ENCODE data around the gene HBS1L.

DNA sequence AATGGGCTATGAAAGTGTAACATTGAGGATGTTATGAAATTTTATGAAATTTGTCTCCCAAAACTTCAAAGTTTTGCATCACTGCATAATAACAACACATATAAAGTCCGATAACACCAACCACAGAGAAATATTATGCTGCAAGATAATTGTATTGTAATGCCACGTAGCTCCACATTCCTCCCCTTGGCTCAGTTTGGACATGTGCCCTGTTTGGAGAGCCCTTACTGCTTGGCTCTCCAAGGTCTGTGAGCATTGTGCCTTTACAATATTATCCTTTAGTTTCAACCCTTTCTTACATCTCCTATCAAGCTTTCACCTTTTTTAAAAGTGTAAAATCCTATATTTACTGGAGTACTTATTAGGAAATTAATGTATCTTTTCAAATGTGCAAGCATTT lies 10.8 kb downstream of the HBS1L start:
- TF ChIP-seq, protein P1, sequence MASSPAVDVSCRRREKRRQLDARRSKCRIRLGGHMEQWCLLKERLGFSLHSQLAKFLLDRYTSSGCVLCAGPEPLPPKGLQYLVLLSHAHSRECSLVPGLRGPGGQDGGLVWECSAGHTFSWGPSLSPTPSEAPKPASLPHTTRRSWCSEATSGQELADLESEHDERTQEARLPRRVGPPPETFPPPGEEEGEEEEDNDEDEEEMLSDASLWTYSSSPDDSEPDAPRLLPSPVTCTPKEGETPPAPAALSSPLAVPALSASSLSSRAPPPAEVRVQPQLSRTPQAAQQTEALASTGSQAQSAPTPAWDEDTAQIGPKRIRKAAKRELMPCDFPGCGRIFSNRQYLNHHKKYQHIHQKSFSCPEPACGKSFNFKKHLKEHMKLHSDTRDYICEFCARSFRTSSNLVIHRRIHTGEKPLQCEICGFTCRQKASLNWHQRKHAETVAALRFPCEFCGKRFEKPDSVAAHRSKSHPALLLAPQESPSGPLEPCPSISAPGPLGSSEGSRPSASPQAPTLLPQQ (tag by site-specific recombination; IDR thresholded peaks at IDR 0.05) = no peak
- TF ChIP-seq, protein P2, sequence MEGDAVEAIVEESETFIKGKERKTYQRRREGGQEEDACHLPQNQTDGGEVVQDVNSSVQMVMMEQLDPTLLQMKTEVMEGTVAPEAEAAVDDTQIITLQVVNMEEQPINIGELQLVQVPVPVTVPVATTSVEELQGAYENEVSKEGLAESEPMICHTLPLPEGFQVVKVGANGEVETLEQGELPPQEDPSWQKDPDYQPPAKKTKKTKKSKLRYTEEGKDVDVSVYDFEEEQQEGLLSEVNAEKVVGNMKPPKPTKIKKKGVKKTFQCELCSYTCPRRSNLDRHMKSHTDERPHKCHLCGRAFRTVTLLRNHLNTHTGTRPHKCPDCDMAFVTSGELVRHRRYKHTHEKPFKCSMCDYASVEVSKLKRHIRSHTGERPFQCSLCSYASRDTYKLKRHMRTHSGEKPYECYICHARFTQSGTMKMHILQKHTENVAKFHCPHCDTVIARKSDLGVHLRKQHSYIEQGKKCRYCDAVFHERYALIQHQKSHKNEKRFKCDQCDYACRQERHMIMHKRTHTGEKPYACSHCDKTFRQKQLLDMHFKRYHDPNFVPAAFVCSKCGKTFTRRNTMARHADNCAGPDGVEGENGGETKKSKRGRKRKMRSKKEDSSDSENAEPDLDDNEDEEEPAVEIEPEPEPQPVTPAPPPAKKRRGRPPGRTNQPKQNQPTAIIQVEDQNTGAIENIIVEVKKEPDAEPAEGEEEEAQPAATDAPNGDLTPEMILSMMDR (tag by site-specific recombination; IDR thresholded peaks at IDR 0.05) = no peak
- no peak for TF ChIP-seq ZNF121 (tag by site-specific recombination; IDR thresholded peaks at IDR 0.05)
- TF ChIP-seq, protein P3, sequence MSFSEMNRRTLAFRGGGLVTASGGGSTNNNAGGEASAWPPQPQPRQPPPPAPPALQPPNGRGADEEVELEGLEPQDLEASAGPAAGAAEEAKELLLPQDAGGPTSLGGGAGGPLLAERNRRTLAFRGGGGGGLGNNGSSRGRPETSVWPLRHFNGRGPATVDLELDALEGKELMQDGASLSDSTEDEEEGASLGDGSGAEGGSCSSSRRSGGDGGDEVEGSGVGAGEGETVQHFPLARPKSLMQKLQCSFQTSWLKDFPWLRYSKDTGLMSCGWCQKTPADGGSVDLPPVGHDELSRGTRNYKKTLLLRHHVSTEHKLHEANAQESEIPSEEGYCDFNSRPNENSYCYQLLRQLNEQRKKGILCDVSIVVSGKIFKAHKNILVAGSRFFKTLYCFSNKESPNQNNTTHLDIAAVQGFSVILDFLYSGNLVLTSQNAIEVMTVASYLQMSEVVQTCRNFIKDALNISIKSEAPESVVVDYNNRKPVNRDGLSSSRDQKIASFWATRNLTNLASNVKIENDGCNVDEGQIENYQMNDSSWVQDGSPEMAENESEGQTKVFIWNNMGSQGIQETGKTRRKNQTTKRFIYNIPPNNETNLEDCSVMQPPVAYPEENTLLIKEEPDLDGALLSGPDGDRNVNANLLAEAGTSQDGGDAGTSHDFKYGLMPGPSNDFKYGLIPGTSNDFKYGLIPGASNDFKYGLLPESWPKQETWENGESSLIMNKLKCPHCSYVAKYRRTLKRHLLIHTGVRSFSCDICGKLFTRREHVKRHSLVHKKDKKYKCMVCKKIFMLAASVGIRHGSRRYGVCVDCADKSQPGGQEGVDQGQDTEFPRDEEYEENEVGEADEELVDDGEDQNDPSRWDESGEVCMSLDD (tag by site-specific recombination; IDR thresholded peaks at IDR 0.05) = no peak
- TF ChIP-seq, protein P4, sequence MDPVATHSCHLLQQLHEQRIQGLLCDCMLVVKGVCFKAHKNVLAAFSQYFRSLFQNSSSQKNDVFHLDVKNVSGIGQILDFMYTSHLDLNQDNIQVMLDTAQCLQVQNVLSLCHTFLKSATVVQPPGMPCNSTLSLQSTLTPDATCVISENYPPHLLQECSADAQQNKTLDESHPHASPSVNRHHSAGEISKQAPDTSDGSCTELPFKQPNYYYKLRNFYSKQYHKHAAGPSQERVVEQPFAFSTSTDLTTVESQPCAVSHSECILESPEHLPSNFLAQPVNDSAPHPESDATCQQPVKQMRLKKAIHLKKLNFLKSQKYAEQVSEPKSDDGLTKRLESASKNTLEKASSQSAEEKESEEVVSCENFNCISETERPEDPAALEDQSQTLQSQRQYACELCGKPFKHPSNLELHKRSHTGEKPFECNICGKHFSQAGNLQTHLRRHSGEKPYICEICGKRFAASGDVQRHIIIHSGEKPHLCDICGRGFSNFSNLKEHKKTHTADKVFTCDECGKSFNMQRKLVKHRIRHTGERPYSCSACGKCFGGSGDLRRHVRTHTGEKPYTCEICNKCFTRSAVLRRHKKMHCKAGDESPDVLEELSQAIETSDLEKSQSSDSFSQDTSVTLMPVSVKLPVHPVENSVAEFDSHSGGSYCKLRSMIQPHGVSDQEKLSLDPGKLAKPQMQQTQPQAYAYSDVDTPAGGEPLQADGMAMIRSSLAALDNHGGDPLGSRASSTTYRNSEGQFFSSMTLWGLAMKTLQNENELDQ (tag by site-specific recombination; IDR thresholded peaks at IDR 0.05; ENCODE audit: low read depth) = no peak
- TF ChIP-seq, protein P5, sequence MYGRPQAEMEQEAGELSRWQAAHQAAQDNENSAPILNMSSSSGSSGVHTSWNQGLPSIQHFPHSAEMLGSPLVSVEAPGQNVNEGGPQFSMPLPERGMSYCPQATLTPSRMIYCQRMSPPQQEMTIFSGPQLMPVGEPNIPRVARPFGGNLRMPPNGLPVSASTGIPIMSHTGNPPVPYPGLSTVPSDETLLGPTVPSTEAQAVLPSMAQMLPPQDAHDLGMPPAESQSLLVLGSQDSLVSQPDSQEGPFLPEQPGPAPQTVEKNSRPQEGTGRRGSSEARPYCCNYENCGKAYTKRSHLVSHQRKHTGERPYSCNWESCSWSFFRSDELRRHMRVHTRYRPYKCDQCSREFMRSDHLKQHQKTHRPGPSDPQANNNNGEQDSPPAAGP (tag by site-specific recombination; IDR thresholded peaks at IDR 0.05) = no peak
- TF ChIP-seq, protein P6, sequence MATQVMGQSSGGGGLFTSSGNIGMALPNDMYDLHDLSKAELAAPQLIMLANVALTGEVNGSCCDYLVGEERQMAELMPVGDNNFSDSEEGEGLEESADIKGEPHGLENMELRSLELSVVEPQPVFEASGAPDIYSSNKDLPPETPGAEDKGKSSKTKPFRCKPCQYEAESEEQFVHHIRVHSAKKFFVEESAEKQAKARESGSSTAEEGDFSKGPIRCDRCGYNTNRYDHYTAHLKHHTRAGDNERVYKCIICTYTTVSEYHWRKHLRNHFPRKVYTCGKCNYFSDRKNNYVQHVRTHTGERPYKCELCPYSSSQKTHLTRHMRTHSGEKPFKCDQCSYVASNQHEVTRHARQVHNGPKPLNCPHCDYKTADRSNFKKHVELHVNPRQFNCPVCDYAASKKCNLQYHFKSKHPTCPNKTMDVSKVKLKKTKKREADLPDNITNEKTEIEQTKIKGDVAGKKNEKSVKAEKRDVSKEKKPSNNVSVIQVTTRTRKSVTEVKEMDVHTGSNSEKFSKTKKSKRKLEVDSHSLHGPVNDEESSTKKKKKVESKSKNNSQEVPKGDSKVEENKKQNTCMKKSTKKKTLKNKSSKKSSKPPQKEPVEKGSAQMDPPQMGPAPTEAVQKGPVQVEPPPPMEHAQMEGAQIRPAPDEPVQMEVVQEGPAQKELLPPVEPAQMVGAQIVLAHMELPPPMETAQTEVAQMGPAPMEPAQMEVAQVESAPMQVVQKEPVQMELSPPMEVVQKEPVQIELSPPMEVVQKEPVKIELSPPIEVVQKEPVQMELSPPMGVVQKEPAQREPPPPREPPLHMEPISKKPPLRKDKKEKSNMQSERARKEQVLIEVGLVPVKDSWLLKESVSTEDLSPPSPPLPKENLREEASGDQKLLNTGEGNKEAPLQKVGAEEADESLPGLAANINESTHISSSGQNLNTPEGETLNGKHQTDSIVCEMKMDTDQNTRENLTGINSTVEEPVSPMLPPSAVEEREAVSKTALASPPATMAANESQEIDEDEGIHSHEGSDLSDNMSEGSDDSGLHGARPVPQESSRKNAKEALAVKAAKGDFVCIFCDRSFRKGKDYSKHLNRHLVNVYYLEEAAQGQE (tag by site-specific recombination; IDR thresholded peaks at IDR 0.05) = no peak
- no peak for TF ChIP-seq GLIS2 (tag by site-specific recombination; IDR thresholded peaks at IDR 0.05)
- TF ChIP-seq, protein P7, sequence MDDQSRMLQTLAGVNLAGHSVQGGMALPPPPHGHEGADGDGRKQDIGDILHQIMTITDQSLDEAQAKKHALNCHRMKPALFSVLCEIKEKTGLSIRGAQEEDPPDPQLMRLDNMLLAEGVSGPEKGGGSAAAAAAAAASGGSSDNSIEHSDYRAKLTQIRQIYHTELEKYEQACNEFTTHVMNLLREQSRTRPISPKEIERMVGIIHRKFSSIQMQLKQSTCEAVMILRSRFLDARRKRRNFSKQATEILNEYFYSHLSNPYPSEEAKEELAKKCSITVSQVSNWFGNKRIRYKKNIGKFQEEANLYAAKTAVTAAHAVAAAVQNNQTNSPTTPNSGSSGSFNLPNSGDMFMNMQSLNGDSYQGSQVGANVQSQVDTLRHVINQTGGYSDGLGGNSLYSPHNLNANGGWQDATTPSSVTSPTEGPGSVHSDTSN (CRISPR knock-in tag; IDR thresholded peaks at IDR 0.05) = no peak
- TF ChIP-seq ZNF175 (tag by site-specific recombination; IDR thresholded peaks at IDR 0.05) = no peak
